CD4-positive, alpha-beta T cell treated with Interleukin-12 subunit alpha and Interleukin-12 subunit beta, for 1 hour (primary cell): ENCODE data around the gene SLC6A1.
A peak's percentile ranks its signal among the peaks of the same experiment; 100 is the strongest.
"Not testable (repeated sequence)": the region's sequence is repeated elsewhere in the genome, so short reads cannot be mapped to it uniquely, and the experiment has no call there.

Source experiments
- DNase-seq: peaks from one replicate; pipeline ENCODE4 v3.0.0-alpha.2; 2020

SLC6A1 gene

DNA sequence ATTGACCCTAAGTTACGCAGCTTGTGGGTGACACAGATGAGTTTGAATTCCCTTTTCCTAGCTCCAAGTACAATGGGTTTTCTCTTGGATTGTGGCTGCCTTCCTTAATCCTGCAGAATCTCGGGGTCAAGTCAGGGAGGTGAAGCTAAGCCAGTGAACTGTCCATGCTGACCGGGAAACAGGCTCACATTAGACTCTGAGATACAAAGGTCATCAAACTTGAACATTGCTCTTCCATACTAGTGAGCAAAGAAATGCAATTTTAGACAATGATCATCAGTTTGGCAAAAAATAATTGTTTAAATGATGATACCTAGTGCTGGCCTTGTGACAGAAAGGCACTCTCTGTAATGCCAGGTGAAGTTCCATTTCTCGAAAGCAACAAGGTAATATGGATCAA is 31.6 kb downstream of the SLC6A1 start:
- DNase-seq: no peak

DNA sequence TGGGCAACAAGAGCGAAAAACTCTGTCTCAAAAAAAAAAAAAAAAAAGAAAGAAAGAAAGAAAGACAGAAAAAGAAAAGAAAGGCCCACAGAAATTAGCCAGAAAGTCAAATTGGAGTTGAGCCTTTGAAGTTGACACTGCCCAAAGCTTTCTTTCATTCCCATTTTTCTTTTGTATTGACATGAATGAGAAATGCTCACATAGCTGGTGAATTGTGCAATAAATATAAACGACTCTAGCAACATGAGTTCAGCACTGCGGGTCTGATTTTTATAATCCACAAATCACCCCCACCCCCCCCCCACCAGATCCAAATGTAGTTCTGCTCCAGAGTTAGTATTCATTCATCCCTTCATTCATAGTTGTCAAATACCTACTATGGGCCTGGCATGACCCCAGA is 37.4 kb downstream of the SLC6A1 start:
- DNase-seq: no peak

DNA sequence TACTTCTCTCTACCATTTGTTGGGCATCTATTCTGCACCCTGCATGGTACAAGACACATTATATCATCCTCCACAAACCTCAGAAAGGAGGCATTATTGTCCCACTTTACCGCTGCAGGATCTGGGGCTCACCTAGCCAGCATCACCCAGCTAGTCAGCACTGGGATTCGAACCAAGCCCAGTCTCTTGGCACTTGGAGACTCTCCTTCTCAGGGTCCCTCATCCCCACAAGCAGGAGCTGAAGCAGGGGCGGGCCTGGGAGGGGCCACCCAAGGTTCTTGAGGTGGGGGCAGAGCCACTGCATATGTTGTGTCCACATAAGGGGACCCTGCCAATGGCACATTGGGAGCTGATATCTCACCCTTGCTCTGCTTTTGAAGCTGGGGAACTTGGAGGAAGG is 41.3 kb downstream of the SLC6A1 start:
- no peak for DNase-seq

GRCh38 chr3:11034309-11034985 is 41.9 kb downstream of the SLC6A1 start:
- no peak for DNase-seq

DNA sequence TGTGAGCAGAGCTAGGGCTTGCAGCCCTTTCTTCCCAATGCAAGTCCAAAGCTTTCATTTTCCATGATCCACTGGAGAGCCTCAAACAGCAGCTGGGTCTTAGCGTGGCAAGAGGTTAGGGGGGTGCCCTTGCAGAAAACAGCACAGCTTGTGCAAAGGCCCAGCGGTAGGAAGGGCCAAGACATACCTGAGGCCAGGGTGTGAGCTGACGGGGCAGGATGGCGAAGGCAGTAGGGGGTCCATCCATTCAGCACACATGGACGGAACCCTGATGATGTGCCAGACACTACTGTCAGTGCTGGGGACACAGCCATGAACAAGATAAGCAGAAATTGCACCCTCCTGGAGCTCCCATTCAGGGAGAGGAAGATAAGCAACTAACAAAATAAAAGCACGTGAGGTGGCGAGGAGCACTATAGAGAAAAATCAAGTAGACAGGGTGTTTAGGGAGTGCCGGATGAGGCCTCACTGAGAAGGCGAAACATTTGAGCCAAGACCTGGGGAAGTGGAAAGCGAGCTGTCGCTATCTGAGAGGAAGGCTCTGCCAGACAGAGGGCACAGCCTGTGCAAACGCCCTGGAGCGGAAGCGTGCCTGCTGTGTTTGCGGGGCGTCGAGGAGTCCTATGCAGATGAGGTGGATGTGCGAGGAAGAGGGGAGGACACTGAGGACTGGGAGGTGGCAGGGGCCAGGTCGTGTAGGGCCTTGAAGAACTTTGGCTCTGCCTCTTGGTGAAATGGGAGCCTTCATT is 43.4 kb downstream of the SLC6A1 start:
- no peak for DNase-seq

DNA sequence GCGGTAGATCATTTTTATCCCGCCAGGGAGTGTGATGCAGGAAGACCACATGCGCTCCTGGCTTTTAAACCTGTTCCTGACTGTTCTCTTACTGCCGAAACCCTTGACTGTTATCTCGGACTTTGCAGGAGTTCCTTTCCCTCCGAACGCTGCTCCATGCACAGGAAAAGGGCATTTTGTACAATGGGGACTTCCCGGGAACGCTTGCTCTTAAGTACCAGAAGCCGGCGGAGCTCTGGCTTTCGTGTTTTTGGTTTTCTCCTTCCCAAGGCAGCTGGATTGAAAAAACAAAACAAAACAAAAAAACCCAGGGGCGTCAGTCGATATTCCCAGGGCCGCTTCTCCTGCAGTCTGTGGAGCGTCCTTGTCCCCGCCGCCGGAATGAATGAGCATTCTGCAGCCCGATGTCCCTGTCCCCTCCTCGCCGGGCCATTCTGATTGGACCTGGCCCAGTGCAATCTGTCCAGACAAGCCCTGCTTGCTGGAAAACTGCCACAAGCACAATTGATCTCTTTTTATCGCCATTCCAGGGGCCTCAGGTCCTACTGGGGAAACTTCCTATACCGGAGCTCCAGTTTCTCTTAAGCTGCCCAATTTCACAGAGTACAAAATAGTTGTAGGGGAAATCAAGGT is 44.8 kb downstream of the SLC6A1 start:
- DNase-seq: no peak

GRCh38 chr3:11037976-11038375 is 45.4 kb downstream of the SLC6A1 start:
- DNase-seq: no peak

- no peak for DNase-seq
Observed at GRCh38 chr3:11045536-11045935, 53.0 kb downstream of the SLC6A1 start.

DNA sequence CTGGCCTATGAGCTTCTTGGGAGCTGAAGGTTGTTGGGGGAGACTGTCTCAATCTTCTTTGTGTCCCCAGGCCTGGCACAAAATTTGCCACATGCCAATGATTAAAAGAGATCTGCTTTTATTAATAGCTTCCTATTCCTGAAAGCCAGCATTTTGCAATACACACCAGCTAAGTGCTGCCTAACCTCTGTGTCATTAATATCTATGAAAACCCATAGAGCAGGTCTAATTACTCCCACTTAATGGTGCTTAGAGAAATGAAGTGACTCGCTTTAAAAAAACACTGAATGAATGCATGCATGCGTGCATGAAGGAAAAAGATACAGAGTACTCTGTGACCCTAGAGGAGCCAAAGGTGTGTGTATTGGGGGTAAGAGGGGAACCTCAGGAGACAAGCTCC is 55.0 kb downstream of the SLC6A1 start:
- DNase-seq: no peak

DNA sequence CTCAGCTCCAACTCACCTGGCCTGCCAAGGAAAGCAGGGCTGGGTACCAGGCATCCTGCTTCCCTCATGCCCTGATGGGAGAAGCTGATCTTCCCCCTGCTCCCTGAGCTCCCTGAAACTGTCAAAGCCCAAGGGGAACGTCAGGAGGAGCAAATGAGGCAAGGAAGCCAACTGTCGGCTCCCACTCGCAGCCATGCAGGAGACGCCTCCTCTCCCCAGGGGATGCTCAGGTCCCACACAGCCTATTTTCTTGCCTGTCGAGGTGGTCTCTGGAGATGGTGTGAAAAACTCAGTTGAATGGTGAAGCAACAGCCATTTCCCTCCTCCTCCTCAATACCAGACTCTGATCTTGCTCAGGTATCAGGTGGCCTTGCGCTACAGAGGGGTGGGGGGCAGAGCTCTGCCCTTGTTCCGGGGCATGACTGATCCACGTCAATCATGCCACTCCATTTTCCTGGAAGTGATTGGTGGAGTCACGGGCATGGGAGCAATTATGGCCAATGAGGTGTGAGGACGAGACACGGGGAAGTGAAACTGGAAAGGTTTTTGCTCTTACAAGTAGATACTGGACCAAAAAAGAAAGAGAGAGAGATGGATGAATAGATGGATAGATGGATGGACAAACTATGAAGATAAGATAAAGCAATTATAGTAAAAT is 58.2 kb downstream of the SLC6A1 start:
- no peak for DNase-seq

DNA sequence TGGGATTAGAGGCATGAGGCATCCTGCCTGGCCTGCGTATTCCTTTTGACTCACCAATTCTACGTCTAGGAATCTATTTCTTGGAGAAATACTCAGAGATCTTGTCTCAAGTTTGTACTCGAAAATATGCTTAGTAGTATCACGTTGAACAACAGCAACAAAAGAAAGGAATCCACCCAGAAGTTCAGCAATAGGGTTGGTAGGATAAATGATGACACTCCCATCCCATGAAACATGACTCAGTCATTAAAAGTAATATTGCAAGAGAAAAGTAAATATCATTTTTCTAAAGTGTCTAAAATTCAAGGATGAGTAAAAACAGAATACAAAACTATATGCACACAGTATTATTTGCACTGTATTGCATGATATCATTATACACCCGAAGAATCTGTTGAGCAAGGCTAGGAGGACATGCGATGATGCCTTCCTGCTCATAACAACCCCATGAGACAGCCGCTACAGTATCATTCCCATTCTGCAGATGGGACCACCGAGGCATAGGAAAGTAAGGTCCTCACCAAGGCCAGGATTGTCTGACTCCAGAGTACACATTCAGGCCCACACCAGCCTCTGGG is 61.5 kb downstream of the SLC6A1 start:
- no peak for DNase-seq

DNA sequence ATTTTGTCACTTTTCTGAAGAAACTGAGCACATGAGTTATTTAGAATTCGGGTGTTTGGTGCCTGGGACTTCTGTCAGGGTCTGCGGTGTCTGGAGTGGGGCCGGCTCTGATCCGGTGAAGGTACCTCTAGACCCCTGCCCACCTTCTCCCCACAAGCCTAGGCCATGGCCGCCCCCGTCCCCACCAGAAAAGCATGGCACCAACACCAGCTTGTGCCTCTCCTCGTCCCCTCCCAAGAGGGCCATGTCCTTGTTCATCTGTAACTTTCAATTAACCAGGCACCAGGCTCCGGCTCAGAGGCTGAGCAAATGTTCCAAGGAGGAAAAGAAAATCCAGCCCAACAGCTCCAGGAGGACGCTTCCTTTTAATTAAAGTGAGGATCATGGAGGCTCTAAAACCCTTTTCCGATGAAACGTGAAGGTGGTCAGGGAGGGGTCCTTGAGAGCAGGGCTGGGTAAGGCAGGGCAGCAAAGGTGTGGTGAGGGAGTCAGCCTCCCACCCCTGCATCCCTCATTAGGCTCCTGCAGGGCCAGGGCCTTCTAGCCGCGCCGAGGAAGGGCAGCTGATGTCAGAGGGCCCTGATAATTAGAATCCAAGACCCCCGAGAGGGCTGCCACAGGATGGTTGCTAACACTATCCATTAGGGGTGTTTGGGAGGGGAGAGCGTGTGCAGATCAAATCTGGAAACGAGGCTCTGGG is 62.3 kb downstream of the SLC6A1 start:
- DNase-seq: no peak

DNA sequence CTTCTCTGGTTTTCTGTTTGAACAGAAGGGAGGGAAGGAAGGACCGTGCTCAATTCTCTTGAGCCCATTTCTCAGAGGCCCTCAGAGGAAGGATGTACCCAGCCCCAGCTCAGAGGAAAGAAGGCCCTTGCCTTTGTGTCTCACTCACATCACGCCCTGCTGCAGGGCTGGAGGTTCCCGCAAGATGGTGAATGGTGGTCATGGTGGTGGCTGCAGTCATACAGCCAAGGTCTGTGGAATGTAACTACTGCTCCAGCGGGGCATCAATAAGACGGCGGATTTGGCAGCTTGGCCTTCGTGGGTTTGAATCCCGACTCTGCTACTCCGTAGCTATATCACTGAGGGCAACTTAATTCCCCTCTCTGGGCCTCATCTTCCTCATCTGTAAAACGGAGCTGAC is 62.9 kb downstream of the SLC6A1 start:
- DNase-seq: no peak

- DNase-seq: no peak
Observed at GRCh38 chr3:11056531-11057050, 64.0 kb downstream of the SLC6A1 start.

DNA sequence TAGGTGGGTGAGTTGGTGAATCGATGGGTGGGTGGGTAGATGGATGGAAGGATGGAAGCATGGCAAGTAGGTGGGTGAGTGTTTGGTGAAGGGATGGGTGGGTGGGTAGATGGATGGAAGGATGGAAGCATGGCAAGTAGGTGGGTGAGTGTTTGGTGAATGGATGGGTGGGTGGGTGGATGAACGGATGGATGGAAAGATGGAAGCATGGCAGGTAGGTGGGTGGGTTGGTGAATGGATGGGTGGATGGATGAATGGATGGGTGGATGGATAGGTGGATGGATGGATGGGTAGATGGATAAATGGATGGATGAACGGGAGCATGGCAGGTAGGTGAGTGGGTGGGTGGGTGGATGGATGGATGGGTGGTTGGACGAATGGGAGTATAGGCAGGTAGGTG is 65.1 kb downstream of the SLC6A1 start:
- no peak for DNase-seq

- peak; percentile 10 for DNase-seq
Observed at GRCh38 chr3:11059090-11059798, 66.7 kb downstream of the SLC6A1 start.

- no peak for DNase-seq
Observed at GRCh38 chr3:11059799-11060115, 67.2 kb downstream of the SLC6A1 start.

DNA sequence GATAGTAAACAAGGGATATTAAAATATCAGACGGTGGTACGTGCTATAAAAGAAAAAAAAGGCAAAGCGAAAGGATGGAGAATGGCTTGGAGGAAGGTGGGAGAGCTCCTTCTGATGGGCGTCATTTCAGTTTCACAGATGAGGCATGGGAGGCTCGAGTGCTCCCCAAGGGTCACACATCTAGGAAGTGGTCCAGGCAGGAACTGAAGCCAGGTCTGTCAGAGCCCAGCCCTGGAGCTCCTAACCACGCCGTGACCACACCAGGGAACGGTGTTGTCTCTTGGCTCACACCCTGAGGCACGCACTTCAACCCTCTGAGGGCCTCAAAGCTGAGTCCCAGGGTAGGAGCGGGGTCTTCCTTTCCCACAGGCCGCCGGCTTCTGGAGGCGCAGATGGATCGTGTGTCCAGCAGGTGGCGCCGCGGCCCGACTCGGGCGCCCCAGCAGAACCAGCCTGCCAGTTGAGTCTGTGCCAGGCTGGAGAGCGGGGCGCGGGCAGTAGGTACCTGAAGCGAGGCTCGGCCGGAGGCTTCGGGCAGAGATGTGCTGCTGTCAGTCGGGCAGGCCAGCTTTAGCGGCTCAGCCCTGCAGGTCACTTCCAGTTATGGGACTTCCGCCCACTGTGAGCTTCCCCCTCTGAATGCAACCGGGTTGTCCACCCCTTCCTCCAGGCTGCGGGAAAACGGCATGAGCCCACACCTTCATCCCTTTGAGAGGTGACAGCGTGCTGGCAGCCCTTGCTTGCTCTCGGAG is 68.1 kb downstream of the SLC6A1 start:
- DNase-seq: peak; percentile 7

GRCh38 chr3:11061268-11061871 is 68.8 kb downstream of the SLC6A1 start:
- not testable (repeated sequence) for DNase-seq

DNA sequence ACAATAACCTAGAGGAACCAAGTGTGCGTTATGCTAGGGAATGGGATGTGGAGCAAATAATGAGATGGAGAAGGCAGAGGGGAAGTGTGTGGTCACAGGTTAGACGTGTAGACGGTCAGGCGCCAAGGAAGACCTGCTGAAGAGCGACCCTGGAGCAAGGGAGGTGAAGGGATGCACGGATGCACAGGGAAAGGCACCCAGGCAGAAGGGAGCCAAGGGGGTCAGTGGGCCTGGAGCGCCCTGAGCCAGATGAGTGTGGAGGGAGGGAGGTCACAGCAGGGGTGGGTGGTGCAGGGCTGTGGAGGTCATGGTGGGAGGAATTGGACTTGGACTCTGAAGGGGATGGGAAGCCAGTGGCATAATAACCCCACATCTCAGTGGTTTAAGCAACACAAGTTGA is 70.2 kb downstream of the SLC6A1 start:
- no peak for DNase-seq
